Fibroblast of skin of right quadriceps (primary cell): ENCODE measurements around the gene TRIM47.
"Not testable (repeated sequence)": the region's sequence is repeated elsewhere in the genome, so short reads cannot be mapped to it uniquely, and the experiment has no call there.

Source experiments
- DNase-seq: peaks from one replicate; pipeline ENCODE4 v3.0.0-alpha.2; 2013

The TRIM47 gene

DNA sequence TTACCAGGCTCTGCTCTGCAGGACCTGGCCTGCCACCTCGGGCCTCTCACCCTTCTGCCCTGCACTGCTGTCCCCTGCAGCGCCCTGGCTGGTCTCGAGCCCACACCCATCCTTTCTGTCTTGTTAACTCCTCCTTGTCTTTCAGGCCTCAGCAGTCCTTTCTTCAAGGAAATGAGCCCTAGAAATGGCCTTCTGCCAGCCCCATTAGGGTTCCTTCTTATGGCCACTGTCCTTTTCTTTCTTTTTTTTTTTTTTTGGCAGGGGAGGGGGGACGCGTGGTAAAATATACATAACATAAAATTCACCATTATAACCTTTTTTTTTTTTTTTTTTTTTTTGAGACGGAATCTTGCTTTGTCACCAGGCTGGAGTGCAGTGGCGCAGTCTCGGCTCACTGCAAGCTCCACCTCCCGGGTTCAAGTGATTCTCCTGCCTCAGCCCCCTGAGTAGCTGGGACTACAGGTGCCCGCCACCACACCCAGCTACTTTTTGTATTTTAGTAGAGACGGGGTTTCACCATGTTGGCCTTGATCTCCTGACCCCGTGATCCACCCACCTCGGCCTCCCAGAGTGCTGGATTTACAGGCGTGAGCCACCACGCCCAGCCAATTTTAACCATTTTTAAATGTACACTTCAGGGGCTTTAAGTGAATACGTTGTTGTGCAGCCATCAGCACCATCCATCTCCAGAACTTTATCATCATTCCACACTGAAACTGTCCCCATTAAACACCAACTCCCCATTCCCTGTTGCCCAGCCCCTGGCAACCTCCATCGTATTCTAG is 12.8 kb downstream of the TRIM47 start:
- not testable (repeated sequence) for DNase-seq

- not testable (repeated sequence) for DNase-seq
These were observed 13.5 kb downstream of the TRIM47 start for GRCh38 chr17:75864887-75865286.

DNA sequence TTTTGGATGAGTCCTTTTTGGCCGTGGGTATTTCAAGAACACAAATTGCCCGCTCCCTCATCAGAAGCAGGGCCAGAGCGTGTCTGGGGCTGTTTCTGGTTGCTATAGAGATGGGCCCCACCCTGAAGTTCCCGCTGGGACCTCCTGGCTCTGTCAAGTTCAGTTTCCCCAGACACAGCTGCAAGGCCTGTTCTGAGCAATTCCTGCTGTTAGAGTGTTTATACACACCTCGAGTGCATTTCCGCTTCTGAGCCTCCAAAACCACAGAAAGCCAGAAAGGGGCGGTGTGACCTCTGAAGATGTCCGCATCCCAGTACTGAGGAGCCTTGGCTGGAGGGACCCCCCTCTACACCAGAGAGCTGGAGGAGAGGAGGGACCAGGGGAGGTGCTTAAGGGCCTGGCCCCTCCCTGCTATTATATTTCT is 13.9 kb downstream of the TRIM47 start:
- peak; percentile 65 for DNase-seq

DNA sequence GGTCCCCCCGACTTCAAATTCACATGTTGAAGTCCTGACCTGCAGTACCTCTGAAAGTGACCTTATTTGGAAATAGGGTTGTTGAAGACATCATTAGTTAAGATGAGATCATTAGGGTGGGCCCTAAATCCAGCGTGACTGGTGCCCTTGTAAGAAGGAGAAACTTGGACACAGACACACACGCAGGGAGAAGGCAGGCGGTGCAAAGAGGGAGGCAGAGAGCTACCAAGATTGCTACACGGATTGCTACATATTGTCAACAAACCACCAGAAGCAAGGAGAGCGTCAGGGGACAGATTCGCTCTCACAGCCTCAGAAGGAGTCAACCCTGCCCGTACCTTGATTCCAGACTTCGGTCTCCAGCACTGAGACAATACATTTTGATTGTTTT is 16.5 kb downstream of the TRIM47 start:
- no peak for DNase-seq

DNA sequence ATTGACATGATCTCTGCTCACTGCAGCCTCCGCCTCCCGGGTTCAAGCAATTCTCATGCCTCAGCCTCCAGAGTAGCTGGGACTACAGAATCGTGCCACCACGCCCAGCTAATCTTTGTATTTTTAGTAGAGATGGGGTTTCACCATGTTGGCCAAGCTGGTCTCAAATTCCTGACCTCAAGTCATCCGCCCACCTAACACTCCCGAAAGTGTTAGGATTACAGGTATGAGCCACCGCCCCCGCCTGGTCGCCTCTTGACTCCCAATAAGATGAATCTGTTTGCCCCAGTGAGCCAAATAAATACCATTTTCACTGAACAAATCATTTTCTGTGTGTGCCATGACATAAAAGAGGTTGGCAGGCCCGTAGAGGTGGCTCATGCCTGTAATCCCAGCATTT is 19.0 kb downstream of the TRIM47 start:
- not testable (repeated sequence) for DNase-seq

DNA sequence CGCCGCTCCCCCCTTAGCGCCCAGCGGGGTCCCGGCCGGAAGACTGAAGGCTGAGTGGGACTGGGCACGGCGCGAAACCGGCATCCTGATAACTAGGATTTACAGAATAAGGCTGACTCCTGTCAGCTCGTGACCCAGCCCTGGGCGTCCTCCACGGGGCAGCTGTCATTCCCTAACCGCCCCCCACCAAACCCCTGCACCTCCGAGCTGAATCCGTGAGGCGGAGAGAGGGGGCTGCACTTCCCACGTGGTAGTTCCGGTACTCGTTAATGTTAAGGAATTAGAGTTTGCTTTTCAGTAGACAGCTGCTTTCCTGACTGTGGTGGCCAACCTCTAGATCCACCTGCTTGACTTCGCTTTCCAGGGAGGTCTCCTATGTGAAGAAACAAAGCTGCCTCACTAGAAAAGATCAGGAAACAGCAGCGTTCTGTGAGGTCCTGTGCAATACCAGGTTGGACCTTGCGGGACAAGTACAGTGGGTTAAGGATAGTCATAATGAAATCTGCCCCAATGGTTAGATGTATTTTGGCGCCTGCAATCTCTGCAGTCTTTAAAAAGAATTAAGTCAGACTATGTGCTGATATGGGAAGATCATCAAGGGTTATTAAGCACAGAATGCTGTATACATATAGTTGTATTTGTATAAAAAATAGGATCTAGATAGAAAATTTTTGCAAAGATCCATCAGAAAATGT is 22.2 kb downstream of the TRIM47 start:
- no peak for DNase-seq

- peak; percentile 100 for DNase-seq
These were observed 22.9 kb downstream of the TRIM47 start, which contains the start of gene WBP2 for GRCh38 chr17:75855310-75856061. WBP2 (minus strand) TSS chr17:75855335; CDS start chr17:75855297, 38 bp downstream.

- no peak for DNase-seq
These were observed 23.5 kb downstream of the TRIM47 start for GRCh38 chr17:75854881-75855309.

- DNase-seq: no peak
These were observed 24.2 kb downstream of the TRIM47 start for GRCh38 chr17:75854101-75854748.

- no peak for DNase-seq
These were observed 24.9 kb downstream of the TRIM47 start for GRCh38 chr17:75853433-75853832.

GRCh38 chr17:75851693-75851991 is 26.7 kb downstream of the TRIM47 start:
- not testable (repeated sequence) for DNase-seq

DNA sequence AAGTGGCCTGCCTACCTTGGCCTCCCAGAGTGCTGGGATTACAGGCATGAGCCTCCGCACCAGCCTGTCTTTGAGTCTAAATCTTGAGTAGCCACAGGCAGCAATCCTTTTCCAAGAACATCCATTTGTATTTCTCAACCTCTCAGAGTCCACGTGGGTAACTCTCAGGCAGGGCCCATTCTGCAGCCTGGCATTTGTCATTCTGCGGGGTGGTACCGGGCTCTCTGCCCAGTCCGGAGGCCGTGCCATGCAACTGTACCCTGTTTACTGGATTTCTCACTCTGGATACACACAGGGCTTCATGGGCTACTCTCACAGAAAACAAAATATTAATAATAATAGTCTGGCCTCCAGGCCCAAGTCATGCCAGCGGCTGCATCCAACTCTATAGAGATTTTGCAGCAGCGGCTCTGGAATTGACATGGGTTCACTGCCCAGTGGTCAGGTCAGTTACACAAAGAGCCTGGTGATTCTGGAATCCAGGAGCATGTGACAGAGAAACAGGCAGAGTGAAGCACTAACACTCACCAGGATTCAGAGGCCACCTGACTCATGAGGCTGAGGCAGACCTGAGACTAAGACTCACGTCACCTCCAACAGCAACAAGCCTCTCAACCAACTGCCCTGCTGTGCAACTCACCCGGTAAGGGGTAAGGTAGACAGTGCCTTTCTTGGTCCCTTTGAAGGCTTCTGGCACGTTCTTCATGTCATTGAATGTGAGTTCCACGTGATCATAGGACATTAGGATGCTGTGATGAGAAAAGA is 27.3 kb downstream of the TRIM47 start:
- DNase-seq: no peak

GRCh38 chr17:75849724-75850123 is 28.7 kb downstream of the TRIM47 start:
- DNase-seq: no peak

GRCh38 chr17:75849279-75849646 is 29.1 kb downstream of the TRIM47 start:
- no peak for DNase-seq

DNA sequence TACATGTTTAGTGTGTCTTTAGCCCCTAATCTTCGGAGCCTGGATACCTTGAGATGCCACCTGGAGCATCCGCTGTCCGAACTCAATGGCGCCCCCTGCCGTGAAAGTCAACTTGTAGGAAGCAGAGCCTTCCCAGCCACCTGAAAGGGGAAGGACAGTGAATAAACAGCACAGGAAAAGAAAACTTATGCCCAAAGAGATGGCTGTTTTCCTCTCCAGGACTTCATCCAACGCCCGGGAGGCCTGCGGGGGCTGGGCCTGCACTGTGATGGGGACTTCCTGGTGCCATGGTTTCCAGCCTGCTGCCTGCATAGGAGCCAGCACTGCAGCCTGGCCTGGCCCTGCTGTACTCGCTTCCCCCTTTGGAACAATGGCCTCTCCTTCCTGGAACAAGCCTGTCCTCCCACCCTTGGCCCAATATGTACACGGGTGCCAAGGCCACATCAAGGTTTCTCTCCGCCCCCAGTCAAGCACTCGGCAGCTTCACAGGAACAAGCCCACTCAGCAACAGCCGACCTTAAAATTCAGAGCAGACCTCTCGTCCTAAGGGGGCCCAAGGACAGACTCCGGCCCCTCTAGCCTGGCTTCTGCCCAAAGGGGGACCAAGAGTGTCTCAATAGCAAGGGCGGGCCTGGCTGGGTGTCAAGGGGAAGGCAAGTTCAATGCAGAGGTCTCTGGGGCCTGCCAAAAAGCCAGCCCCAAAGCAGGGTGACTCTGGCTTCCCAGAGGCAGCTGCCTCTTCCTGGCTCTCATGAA is 29.7 kb downstream of the TRIM47 start:
- DNase-seq: no peak

DNA sequence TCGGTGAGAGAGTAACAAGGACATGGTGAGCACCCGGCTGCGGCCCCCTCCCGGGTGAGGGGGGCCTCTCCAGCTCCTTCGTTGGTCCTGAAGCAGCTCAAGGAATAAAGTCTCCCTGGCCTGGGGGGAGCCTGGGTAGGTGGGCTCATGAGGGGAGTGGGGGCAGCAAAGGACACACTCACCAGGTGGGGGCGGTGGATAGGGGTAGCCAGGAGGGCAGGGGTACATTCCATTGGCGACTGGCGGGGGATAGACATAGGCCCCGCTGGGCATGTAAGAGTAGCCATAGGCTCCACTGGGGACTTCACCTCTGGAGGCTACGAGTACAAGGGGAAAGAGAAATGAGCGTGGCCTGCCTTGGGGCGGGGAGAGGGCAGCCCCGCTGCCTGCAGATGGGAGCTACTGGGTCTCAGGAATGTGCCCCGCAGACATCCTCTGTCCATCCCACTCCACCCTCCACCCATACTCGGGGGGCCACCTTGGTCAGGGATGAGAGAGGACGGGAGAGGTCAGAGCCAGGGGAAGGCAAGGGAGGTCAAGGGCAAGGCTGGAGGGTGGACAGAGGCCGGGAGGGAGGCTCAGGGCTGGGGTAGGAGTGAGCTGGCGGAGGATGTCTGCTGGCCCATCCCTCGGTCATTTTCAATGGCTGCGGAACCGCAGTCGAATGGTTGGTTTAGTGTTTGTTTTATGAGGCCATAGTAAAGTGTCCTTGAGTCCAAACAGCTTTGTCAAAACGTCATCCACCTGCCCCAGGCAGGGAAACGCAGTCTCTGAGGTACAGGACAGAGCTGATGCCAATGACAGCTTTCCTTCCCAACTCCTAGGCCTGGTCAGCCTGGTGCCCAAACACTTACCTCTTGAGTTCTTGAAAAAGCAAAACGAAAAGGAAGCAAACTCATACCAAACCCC is 30.5 kb downstream of the TRIM47 start:
- DNase-seq: no peak

DNA sequence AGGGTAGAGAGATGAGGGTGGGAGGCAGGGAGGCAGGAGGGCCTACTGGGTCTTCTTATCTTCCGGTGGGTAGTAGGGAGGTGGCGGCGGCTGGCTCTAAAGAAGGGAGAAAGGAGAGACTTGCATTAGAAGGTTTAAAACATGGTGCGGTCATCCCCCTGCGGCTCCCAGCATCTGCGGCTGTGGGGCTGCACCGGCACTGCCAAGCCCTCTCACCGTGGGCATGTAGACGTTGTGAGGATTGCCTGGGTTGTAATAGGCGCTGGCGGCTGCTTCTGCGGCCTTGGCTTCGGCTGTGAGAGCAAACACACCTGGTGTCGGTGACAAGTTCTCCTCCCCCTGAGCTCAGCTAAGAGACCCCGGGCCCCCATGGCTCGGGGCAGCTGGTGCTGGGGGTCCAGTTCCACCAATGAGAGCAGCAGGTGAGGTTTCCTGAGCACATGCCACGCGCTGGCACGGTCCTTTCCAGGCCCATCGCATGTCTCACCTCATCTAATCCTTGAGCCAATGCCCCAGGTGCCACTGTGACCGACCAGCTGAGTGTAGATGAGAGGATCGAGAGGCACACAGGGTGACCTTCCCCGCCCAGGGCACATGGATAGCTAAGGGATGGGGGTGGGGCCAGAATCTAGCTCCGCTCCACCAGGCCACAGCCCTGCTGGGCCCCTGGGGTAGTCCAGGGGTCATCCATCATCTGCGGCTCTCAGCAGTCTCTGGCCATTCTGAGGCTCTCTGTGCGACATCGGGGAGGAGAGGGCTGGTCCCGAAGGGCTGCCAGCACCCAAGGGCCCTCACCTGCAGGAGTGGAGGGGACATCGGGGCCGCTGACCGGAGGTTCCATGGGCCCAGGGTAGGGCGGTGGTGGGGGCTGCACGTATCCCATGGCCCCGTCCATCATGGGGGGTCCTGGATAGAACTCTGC is 31.4 kb downstream of the TRIM47 start:
- no peak for DNase-seq

DNA sequence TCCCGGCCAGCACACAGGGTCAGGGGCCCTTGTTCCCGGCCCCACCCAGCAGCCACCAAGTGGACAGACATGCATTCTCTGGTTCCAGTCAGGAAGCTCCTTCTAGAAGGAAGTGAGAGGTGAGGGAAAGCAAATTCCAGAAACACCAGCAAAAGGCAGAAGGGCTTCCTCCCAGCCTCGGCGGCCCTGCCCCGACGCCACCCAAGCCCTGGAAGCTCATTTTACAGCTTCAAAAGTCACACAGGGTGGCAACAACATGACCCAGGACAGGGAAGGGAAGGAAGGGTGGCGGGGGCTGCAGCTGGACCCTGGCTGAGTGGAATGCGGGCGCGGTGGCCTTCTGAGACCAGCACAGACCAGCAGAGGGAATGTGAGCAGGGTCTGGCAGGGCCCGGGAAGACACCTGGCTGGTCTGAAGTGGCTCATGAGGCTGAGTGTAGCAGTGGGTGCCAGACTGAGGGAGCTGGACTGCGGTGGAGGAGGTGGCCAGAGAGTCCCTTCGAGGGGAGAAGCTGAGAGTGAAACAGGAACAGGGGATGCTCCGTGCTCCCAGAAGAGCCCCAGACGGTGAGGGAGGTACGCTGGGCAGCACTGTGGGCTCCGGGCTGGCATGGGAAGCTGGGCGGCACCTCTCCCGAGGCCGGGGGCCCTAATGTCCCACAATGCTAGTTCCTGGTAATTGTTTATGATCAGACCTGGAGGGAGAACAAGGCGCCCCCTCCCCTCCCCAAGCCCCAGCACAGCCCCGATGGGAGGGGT is 32.3 kb downstream of the TRIM47 start:
- no peak for DNase-seq
